Mesangial cell (primary cell): Measurements from ENCODE around the gene UGT2B28. TPM values are rescaled to one million over a fixed set of nuclear protein-coding genes. Genes with fewer than 3 reads are reported as not detected.

ENCODE experiments used
- total RNA-seq: library from RNA; depleted of rRNA; stranded (reverse); fragments of >200 nt; gene quantifications from 2 replicates; pipeline ENCODE4 v1.2.3, GENCODE V29; 2015

UGT2B28 gene
- total RNA-seq: not detected in 2 replicates

DNA sequence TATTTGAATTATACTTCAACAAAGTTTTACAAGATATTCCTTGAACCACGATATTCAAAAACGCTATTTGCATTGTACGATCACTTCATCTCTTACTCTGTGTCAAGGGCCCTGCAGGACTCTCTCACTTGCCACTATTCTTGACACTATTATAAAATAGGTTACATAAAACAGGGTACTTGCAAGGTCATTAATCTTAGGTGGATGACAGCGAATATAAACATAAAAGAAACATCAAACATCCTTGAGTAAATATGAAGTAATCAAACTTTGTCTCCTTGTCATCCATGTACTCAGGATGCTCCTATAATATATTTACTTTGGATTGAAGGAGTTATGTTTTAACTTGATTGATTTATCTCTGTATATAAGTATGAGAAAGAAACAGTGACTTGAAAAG is at the start of gene UGT2B28:
TSS of gene UGT2B28 (plus strand) at position 395 of the 400 bp plus-strand sequence. CDS start 26 bp downstream, outside the sequence.

Other genes starting within 250 kb of the UGT2B28 start
- gene UGT2B7, start 184.0 kb upstream of the UGT2B28 start, total RNA-seq: 50.4 and 185 TPM in 2 replicates
- not detected in 2 replicates for gene UGT2B11, start 65.7 kb upstream of the UGT2B28 start, total RNA-seq
- 0.13 and 0.33 TPM in 2 replicates for gene UGT2B4, start 215.4 kb downstream of the UGT2B28 start, total RNA-seq